Astrocyte (in vitro differentiated cells and primary cell): ENCODE data around the gene TBRG1. TPM values are rescaled to one million over a fixed set of nuclear protein-coding genes. Genes with fewer than 3 reads are reported as not detected.

Experiments
- DNase-seq: peaks from one replicate; pipeline ENCODE4 v3.0.0-alpha.2; 2010; ENCODE audit warnings: low read depth
- FAIRE-seq: peaks from 2 replicates; lab custom pipeline; 2011; peaks lifted over from hg19 to GRCh38; lab: Jason Lieb, UNC
- H2AFZ ChIP-seq: 2 replicates; pipeline ENCODE4 v1.6.0; 2012; ENCODE audit warnings: low read depth, low read length, inconsistent platforms
- H3K27ac ChIP-seq: 2 replicates; pipeline ENCODE4 v1.5.1; 2011; ENCODE audit warnings: low read depth, low read length, inconsistent platforms
- H3K27me3 ChIP-seq: 2 replicates; pipeline ENCODE4 v1.6.0; 2011; ENCODE audit warnings: low read length, inconsistent platforms; ENCODE audit not compliant: insufficient read depth
- H3K36me3 ChIP-seq: 2 replicates; pipeline ENCODE4 v1.5.1; 2011; ENCODE audit warnings: low read length, inconsistent platforms; ENCODE audit not compliant: insufficient read depth
- H3K4me1 ChIP-seq: 2 replicates; pipeline ENCODE4 v1.5.1; 2011; ENCODE audit warnings: low read length, inconsistent platforms; ENCODE audit not compliant: insufficient read depth
- H3K4me2 ChIP-seq: 2 replicates; pipeline ENCODE4 v1.6.0; 2012; ENCODE audit warnings: low read length, inconsistent platforms
- H3K4me3 ChIP-seq: 2 replicates; pipeline ENCODE4 v1.5.1; 2011; ENCODE audit warnings: low read depth, mild to moderate bottlenecking, low read length, inconsistent platforms; ENCODE audit not compliant: insufficient read depth
- H3K79me2 ChIP-seq: 2 replicates; pipeline ENCODE4 v1.6.0; 2012; ENCODE audit warnings: mild to moderate bottlenecking, low read length, inconsistent platforms; ENCODE audit not compliant: insufficient read depth
- H3K9ac ChIP-seq: 2 replicates; pipeline ENCODE4 v1.6.0; 2012; ENCODE audit warnings: mild to moderate bottlenecking, low read length, inconsistent platforms
- H3K9me3 ChIP-seq: 2 replicates; pipeline ENCODE4 v1.5.1; 2012; ENCODE audit warnings: low read depth, mild to moderate bottlenecking, low read length, inconsistent platforms; ENCODE audit not compliant: insufficient read depth
- H4K20me1 ChIP-seq: 2 replicates; pipeline ENCODE4 v1.6.0; 2012; ENCODE audit warnings: low read length, inconsistent platforms; ENCODE audit not compliant: insufficient read depth
- H3K27ac Mint-ChIP-seq: one replicate; pipeline ENCODE4 v1.8.0; 2021; ENCODE audit warnings: mild to moderate bottlenecking, mixed read lengths; ENCODE audit not compliant: unreplicated experiment
- H3K27me3 Mint-ChIP-seq: one replicate; pipeline ENCODE4 v1.8.0; 2021; ENCODE audit warnings: low read depth, mixed read lengths; ENCODE audit not compliant: unreplicated experiment
- H3K36me3 Mint-ChIP-seq: one replicate; pipeline ENCODE4 v1.8.0; 2021; ENCODE audit warnings: low read depth, mixed read lengths; ENCODE audit not compliant: unreplicated experiment
- H3K4me1 Mint-ChIP-seq: one replicate; pipeline ENCODE4 v1.8.0; 2021; ENCODE audit warnings: low read depth, mixed read lengths; ENCODE audit not compliant: unreplicated experiment
- H3K4me3 Mint-ChIP-seq: one replicate; pipeline ENCODE4 v1.8.0; 2021; ENCODE audit warnings: mild to moderate bottlenecking, moderate library complexity, mixed read lengths; ENCODE audit not compliant: unreplicated experiment
- H3K9me3 Mint-ChIP-seq: one replicate; pipeline ENCODE4 v1.8.0; 2021; ENCODE audit warnings: mild to moderate bottlenecking, mixed read lengths; ENCODE audit not compliant: unreplicated experiment
- EZH2 ChIP-seq: IDR thresholded peaks from 2 replicates; pipeline ENCODE4 v1.6.1; 2012; ENCODE audit warnings: mild to moderate bottlenecking, low read length, inconsistent platforms; ENCODE audit not compliant: insufficient read depth
- total RNA-seq: library from RNA; stranded (reverse); gene quantifications from 2 replicates; pipeline ENCODE4 v1.2.1, GENCODE V29; 2021
- TF ChIP-seq, protein P1 (sequence below): IDR thresholded peaks from 2 replicates; pipeline ENCODE4 v1.5.1; 2011; ENCODE audit warnings: low read depth, mild to moderate bottlenecking, inconsistent platforms, low read length, moderate library complexity; ENCODE audit not compliant: insufficient read depth

TBRG1 gene
- total RNA-seq, 1 donor from 2014 or later = 36.8 TPM

GRCh38 chr11:124591430-124591829 lies 31.2 kb upstream of the TBRG1 start:
- Histone ChIP-seq H3K4me2 (no peak overlapping the region), H2AFZ (no peak overlapping the region), H4K20me1 (no peaks in the 10 kb centered on the region), H3K79me2 (no peaks in the 10 kb centered on the region), H3K4me3 (no peak overlapping the region), H3K36me3 (no peaks in the 10 kb centered on the region), H3K9ac (no peak overlapping the region), H3K27me3 (no peaks in the 10 kb centered on the region), H3K4me1 (no peaks in the 10 kb centered on the region), H3K9me3 (no peaks in the 10 kb centered on the region), H3K27ac (no peak overlapping the region)
- FAIRE-seq (no peak), DNase-seq (no peak)
- no peak for TF ChIP-seq EZH2
- TF ChIP-seq, protein P1, sequence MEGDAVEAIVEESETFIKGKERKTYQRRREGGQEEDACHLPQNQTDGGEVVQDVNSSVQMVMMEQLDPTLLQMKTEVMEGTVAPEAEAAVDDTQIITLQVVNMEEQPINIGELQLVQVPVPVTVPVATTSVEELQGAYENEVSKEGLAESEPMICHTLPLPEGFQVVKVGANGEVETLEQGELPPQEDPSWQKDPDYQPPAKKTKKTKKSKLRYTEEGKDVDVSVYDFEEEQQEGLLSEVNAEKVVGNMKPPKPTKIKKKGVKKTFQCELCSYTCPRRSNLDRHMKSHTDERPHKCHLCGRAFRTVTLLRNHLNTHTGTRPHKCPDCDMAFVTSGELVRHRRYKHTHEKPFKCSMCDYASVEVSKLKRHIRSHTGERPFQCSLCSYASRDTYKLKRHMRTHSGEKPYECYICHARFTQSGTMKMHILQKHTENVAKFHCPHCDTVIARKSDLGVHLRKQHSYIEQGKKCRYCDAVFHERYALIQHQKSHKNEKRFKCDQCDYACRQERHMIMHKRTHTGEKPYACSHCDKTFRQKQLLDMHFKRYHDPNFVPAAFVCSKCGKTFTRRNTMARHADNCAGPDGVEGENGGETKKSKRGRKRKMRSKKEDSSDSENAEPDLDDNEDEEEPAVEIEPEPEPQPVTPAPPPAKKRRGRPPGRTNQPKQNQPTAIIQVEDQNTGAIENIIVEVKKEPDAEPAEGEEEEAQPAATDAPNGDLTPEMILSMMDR = no peak
- no peaks in the 10 kb centered on the region for H3K4me1 Mint-ChIP-seq
- no peaks in the 10 kb centered on the region for H3K9me3 Mint-ChIP-seq
- no peak overlapping the region for H3K4me3 Mint-ChIP-seq
- H3K27me3 Mint-ChIP-seq = peaks cover 5% of the 10 kb centered on the region
- H3K27ac Mint-ChIP-seq = no peak overlapping the region
- no peaks in the 10 kb centered on the region for H3K36me3 Mint-ChIP-seq

DNA sequence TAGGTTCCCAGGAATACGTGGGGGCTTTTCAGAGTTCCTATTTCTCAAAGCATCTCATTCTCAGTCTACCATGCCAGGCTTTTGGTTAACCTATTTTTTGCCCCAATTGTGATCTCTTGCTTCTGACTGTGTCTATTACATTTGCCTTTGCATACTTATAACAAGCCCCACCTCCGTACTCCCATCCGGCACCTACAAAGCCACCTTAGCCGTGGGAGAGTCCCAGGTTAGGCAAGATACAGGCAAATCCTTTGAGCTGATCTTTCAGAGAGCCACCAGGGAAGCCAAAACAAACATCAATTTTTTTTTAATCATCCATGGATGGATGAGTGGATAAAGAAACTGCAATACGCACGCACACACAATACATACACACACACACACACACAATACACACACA lies 30.0 kb upstream of the TBRG1 start:
- H3K4me1 ChIP-seq = no peaks in the 10 kb centered on the region
- no peak overlapping the region for H2AFZ ChIP-seq
- H3K27ac Mint-ChIP-seq = no peak overlapping the region
- H3K4me3 Mint-ChIP-seq = no peak overlapping the region
- no peaks in the 10 kb centered on the region for H3K9me3 Mint-ChIP-seq
- H3K36me3 ChIP-seq = no peaks in the 10 kb centered on the region
- H3K4me3 ChIP-seq = no peak overlapping the region
- peaks cover 3% of the 10 kb centered on the region for H3K27me3 Mint-ChIP-seq
- H3K79me2 ChIP-seq = no peaks in the 10 kb centered on the region
- no peak overlapping the region for H3K4me2 ChIP-seq
- H3K9ac ChIP-seq = no peak overlapping the region
- peaks cover 5% of the 10 kb centered on the region for H3K27me3 ChIP-seq
- no peaks in the 10 kb centered on the region for H3K9me3 ChIP-seq
- no peak overlapping the region for H3K27ac ChIP-seq
- no peak for DNase-seq
- FAIRE-seq = no peak
- H3K36me3 Mint-ChIP-seq = no peaks in the 10 kb centered on the region
- H4K20me1 ChIP-seq = no peaks in the 10 kb centered on the region
- no peaks in the 10 kb centered on the region for H3K4me1 Mint-ChIP-seq
- no peak for TF ChIP-seq EZH2
- TF ChIP-seq, protein P1 = no peak

DNA sequence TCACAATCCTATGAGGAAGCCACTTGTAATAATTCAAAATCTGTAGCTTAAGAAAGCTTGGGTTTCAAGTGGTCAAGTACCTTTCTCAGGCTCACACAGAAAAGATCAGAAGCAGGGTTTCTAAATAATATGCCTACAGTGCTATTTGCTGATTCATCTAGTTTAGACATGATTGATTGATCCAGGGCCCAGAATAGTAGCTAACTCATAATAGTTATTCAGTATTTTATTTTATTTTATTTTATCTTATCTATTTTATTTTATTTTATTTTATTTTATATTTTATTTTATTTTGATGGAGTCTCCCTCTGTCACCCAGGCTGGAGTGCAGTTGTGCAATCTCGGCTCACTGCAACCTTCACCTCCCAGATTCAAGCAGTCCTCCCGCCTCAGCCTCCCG lies 27.4 kb upstream of the TBRG1 start:
- DNase-seq (no peak), FAIRE-seq (no peak)
- Mint-ChIP-seq H3K36me3 (no peaks in the 10 kb centered on the region), H3K4me3 (no peak overlapping the region), H3K9me3 (no peaks in the 10 kb centered on the region), H3K4me1 (no peaks in the 10 kb centered on the region), H3K27ac (no peak overlapping the region), H3K27me3 (no peaks in the 10 kb centered on the region)
- Histone ChIP-seq H4K20me1 (no peaks in the 10 kb centered on the region), H2AFZ (no peak overlapping the region), H3K4me2 (no peak overlapping the region), H3K9me3 (no peaks in the 10 kb centered on the region), H3K27ac (no peak overlapping the region), H3K79me2 (no peaks in the 10 kb centered on the region), H3K4me3 (no peak overlapping the region), H3K9ac (no peak overlapping the region), H3K36me3 (no peaks in the 10 kb centered on the region), H3K27me3 (peaks cover 5% of the 10 kb centered on the region), H3K4me1 (no peaks in the 10 kb centered on the region)
- TF ChIP-seq, protein P1 = no peak
- TF ChIP-seq EZH2 = no peak
